H1 (cell line): ENCODE data around the gene NARS2. TPM values are rescaled to one million over a fixed set of nuclear protein-coding genes. Genes with fewer than 3 reads are reported as not detected.

Source experiments
- CTCF ChIA-PET: fragments of 300-600 bp; sonication (Branson Sonifier 250); formaldehyde crosslinking; loops from one replicate; lab custom pipeline; 2021; ENCODE audit not compliant: partially characterized antibody; lab: Charles Lee
- POLR2A ChIA-PET: fragments of 300-600 bp; sonication (Branson Sonifier 250); formaldehyde crosslinking; loops from one replicate; lab custom pipeline; 2021; ENCODE audit warnings: inconsistent platforms; ENCODE audit not compliant: partially characterized antibody; lab: Charles Lee
- DNase-seq, 2 experiments: peaks; one replicate each; pipeline versions ENCODE4 v3.0.0 to v3.0.0-alpha.2; 2010 to 2022; ENCODE audit warnings: low spot score in 2 of 2, low read depth in 1 of 2, mixed read lengths in 1 of 2
- FAIRE-seq: peaks from 2 replicates; lab custom pipeline; 2011; peaks lifted over from hg19 to GRCh38; lab: Jason Lieb, UNC
- H2AFZ ChIP-seq: 2 replicates; pipeline ENCODE4 v1.8.1; 2012; ENCODE audit warnings: low read length, inconsistent platforms
- H2AK5ac ChIP-seq: 2 replicates; pipeline ENCODE4 v1.6.1; 2013; ENCODE audit warnings: low read depth, low read length
- H2BK120ac ChIP-seq: replicated peaks from 2 replicates; pipeline ENCODE3; 2013; ENCODE audit warnings: low read depth, low read length, inconsistent platforms
- H2BK12ac ChIP-seq: 2 replicates; pipeline ENCODE4 v1.6.1; 2013; ENCODE audit warnings: low read depth, low read length
- H2BK15ac ChIP-seq: 2 replicates; pipeline ENCODE4 v1.6.1; 2013; ENCODE audit warnings: low read length
- H2BK20ac ChIP-seq: 2 replicates; pipeline ENCODE4 v1.6.1; 2013; ENCODE audit warnings: low read length
- H2BK5ac ChIP-seq: 2 replicates; pipeline ENCODE4 v1.6.1; 2013; ENCODE audit warnings: low read depth, low read length
- H3K14ac ChIP-seq: 2 replicates; pipeline ENCODE4 v1.6.1; 2013; ENCODE audit warnings: inconsistent platforms; ENCODE audit not compliant: insufficient read length
- H3K18ac ChIP-seq: 2 replicates; pipeline ENCODE4 v1.6.1; 2013; ENCODE audit warnings: low read length; ENCODE audit errors: extremely low read depth
- H3K23ac ChIP-seq: 2 replicates; pipeline ENCODE4 v1.6.1; 2013; ENCODE audit warnings: inconsistent platforms; ENCODE audit not compliant: insufficient read length
- H3K23me2 ChIP-seq: 2 replicates; pipeline ENCODE4 v1.6.1; 2013; ENCODE audit warnings: low read depth, low read length
- H3K27ac ChIP-seq: 2 replicates; pipeline ENCODE4 v1.6.1; 2011; ENCODE audit warnings: low read depth, low read length, inconsistent platforms
- H3K27me3 ChIP-seq, 4 experiments: replicated peaks in 1 of 4; 1 replicate in 1 of 4; 2 replicates in 3 of 4; pipeline versions ENCODE4 v1.6.1 to v1.8.1; 2011 to 2013; ENCODE audit warnings: low read length in 3 of 4, mild to moderate bottlenecking in 3 of 4, inconsistent platforms in 2 of 4, mixed read lengths in 2 of 4, moderate library complexity in 1 of 4; ENCODE audit not compliant: control insufficient read depth in 3 of 4, insufficient read depth in 3 of 4; ENCODE audit errors: extremely low read depth in 1 of 4
- H3K36me3 ChIP-seq, 4 experiments: 2 replicates each; pipeline versions ENCODE4 v1.6.1 to v1.8.1; 2011 to 2013; ENCODE audit warnings: mild to moderate bottlenecking in 4 of 4, low read length in 3 of 4, moderate library complexity in 2 of 4, control low read depth in 1 of 4, inconsistent platforms in 1 of 4; ENCODE audit not compliant: insufficient read depth in 4 of 4, control insufficient read depth in 2 of 4
- H3K4ac ChIP-seq: replicated peaks from 2 replicates; pipeline ENCODE3; 2013; ENCODE audit warnings: low read length, low read depth, mixed read lengths, inconsistent platforms; ENCODE audit not compliant: insufficient read length
- H3K4me1 ChIP-seq, 4 experiments: replicated peaks in 1 of 4; 1 replicate in 1 of 4; 2 replicates in 3 of 4; pipeline versions ENCODE4 v1.6.1 to v1.8.1; 2011 to 2013; ENCODE audit warnings: low read length in 3 of 4, inconsistent platforms in 2 of 4, mixed read lengths in 1 of 4; ENCODE audit not compliant: insufficient read depth in 4 of 4, control insufficient read depth in 3 of 4
- H3K4me2 ChIP-seq, 2 experiments: 2 replicates each; pipeline versions ENCODE4 v1.6.1 to v1.8.1; 2011 to 2013; ENCODE audit warnings: low read depth in 2 of 2, low read length in 2 of 2, control low read depth in 1 of 2, inconsistent platforms in 1 of 2, mild to moderate bottlenecking in 1 of 2; ENCODE audit not compliant: insufficient read depth in 1 of 2
- H3K4me3 ChIP-seq, 4 experiments: fragments of 200-600, 300-600 bp in 1 of 4; sonication (generic), shearing (Covaris generic), sonication (Bioruptor Twin) in 1 of 4; 2 replicates each; pipeline versions ENCODE4 v1.5.1 to v1.8.1; 2011 to 2016; ENCODE audit warnings: low read length in 4 of 4, low read depth in 3 of 4, control low read depth in 2 of 4, inconsistent platforms in 2 of 4, mild to moderate bottlenecking in 2 of 4, mixed read lengths in 1 of 4, moderate library complexity in 1 of 4; ENCODE audit not compliant: insufficient read depth in 2 of 4; ENCODE audit errors: extremely low read depth in 1 of 4
- H3K56ac ChIP-seq: replicated peaks from 2 replicates; pipeline ENCODE3; 2013; ENCODE audit warnings: low read depth, mild to moderate bottlenecking, mixed read lengths, low read length, inconsistent platforms; ENCODE audit not compliant: insufficient read length
- H3K79me1 ChIP-seq: 2 replicates; pipeline ENCODE4 v1.6.1; 2013; ENCODE audit warnings: low read depth, low read length, control low read depth
- H3K79me2 ChIP-seq, 2 experiments: 2 replicates each; pipeline versions ENCODE4 v1.6.1 to v1.8.1; 2012 to 2013; ENCODE audit warnings: low read length in 2 of 2, mild to moderate bottlenecking in 2 of 2, inconsistent platforms in 1 of 2; ENCODE audit not compliant: insufficient read depth in 2 of 2, control insufficient read depth in 1 of 2
- H3K9ac ChIP-seq, 4 experiments: replicated peaks in 1 of 4; 1 replicate in 1 of 4; 2 replicates in 3 of 4; pipeline versions ENCODE4 v1.6.1 to v1.8.1; 2011 to 2013; ENCODE audit warnings: low read depth in 3 of 4, low read length in 3 of 4, control low read depth in 2 of 4, mild to moderate bottlenecking in 2 of 4, moderate library complexity in 2 of 4, inconsistent platforms in 1 of 4; ENCODE audit errors: extremely low read depth in 1 of 4
- H3K9me3 ChIP-seq, 2 experiments: 2 replicates each; pipeline versions ENCODE4 v1.6.1 to v1.8.1; 2012 to 2013; ENCODE audit warnings: mild to moderate bottlenecking in 2 of 2, moderate library complexity in 2 of 2, control low read depth in 1 of 2, inconsistent platforms in 1 of 2, low read depth in 1 of 2, low read length in 1 of 2, mixed read lengths in 1 of 2; ENCODE audit not compliant: insufficient read depth in 2 of 2
- H4K20me1 ChIP-seq, 2 experiments: replicated peaks in 1 of 2; 2 replicates each; pipeline versions ENCODE3 to v1.8.1; 2011 to 2013; ENCODE audit warnings: inconsistent platforms in 2 of 2, low read length in 2 of 2, mild to moderate bottlenecking in 1 of 2; ENCODE audit not compliant: insufficient read depth in 2 of 2, control insufficient read depth in 1 of 2
- H4K5ac ChIP-seq: 2 replicates; pipeline ENCODE4 v1.6.1; 2013; ENCODE audit warnings: low read length, low read depth, mixed read lengths, inconsistent platforms; ENCODE audit not compliant: insufficient read length
- H4K8ac ChIP-seq: 2 replicates; pipeline ENCODE4 v1.8.0; 2013; ENCODE audit warnings: mild to moderate bottlenecking, moderate library complexity, low read length, inconsistent platforms; ENCODE audit not compliant: insufficient read depth; ENCODE audit errors: extremely low read depth
- H4K91ac ChIP-seq: replicated peaks from 2 replicates; pipeline ENCODE3; 2013; ENCODE audit warnings: low read length, mixed read lengths, inconsistent platforms; ENCODE audit not compliant: insufficient read length
- ASH2L ChIP-seq: fragments of 200-600, 300-600 bp; sonication (generic); IDR thresholded peaks from one replicate; pipeline ENCODE4 v1.7.1; 2017; ENCODE audit warnings: low read length
- BACH1 ChIP-seq: IDR thresholded peaks from 2 replicates; pipeline ENCODE4 v1.6.1; 2012; ENCODE audit warnings: low read length, improper control_type of control experiment
- HDAC6 ChIP-seq: IDR thresholded peaks from one replicate; pipeline ENCODE4 v1.7.1; 2012; ENCODE audit warnings: low read depth, mild to moderate bottlenecking, inconsistent platforms, low read length, moderate library complexity
- SIN3A ChIP-seq, 2 experiments: IDR thresholded peaks in 1 of 2; conservative IDR thresholded peaks in 1 of 2; 2 replicates each; pipeline ENCODE4 v1.6.1; 2011 to 2012; ENCODE audit warnings: low read length in 2 of 2, improper control_type of control experiment in 1 of 2, low read depth in 1 of 2, mild to moderate bottlenecking in 1 of 2
- TCF12 ChIP-seq: IDR thresholded peaks from 2 replicates; pipeline ENCODE4 v1.6.1; 2011; ENCODE audit warnings: low read depth, mild to moderate bottlenecking, low read length
- YY1 ChIP-seq: IDR thresholded peaks from 2 replicates; pipeline ENCODE4 v1.6.1; 2011; ENCODE audit warnings: low read depth, mild to moderate bottlenecking, low read length
- WGBS, 2 experiments: shearing (Covaris generic) in 1 of 2; methylation state at CpG; one replicate each; pipeline versions ENCODE4 v1.1.6 to v1.1.7; 2013 to 2015; ENCODE audit warnings: low lambda C conversion rate in 2 of 2, mixed read lengths in 2 of 2, inconsistent platforms in 1 of 2, low coverage in 1 of 2, missing lambda C conversion rate in 1 of 2; ENCODE audit not compliant: insufficient replicate concordance in 2 of 2, insufficient coverage in 1 of 2, insufficient read length in 1 of 2; ENCODE audit errors: extremely low coverage in 1 of 2, missing lambda C conversion rate in 1 of 2; 5-methylcytosine and 5-hydroxymethylcytosine counted together
- polyA plus RNA-seq, 7 experiments: library from polyadenylated mRNA; depleted of rRNA in 3 of 7; stranded (reverse) in 5 of 7; unstranded in 2 of 7; fragments of >200 nt in 5 of 7; fragments of 200-250 nt in 2 of 7; gene quantifications; 1 replicate in 5 of 7; 2 replicates in 1 of 7; 4 replicates in 1 of 7; pipeline versions ENCODE4 v1.2.1 to v1.2.3, GENCODE V29; 2011 to 2013; ENCODE audit warnings: missing spikeins in 2 of 7, mixed read lengths in 2 of 7
- total RNA-seq: library from RNA; stranded (reverse); fragmentation: NEBNext Ultra II Directional; extraction: Animal tissue kit (Norgen Biotek cat#: 25700); gene quantifications from 2 replicates; pipeline ENCODE4 v1.2.1, GENCODE V29; 2021
- TF ChIP-seq, protein P1 (sequence below): IDR thresholded peaks from 2 replicates; pipeline ENCODE4 v1.6.1; 2012; ENCODE audit warnings: low read length, inconsistent platforms
- TF ChIP-seq, protein P2 (sequence below): IDR thresholded peaks from 2 replicates; pipeline ENCODE4 v1.6.1; 2012; ENCODE audit warnings: inconsistent platforms

NARS2 gene
- total and polyA plus RNA-seq, 2 of the 8 experiments (the other 6 are each of a cell fraction or from before 2014, with no cell fraction given): 26.2 to 51.6 TPM

DNA sequence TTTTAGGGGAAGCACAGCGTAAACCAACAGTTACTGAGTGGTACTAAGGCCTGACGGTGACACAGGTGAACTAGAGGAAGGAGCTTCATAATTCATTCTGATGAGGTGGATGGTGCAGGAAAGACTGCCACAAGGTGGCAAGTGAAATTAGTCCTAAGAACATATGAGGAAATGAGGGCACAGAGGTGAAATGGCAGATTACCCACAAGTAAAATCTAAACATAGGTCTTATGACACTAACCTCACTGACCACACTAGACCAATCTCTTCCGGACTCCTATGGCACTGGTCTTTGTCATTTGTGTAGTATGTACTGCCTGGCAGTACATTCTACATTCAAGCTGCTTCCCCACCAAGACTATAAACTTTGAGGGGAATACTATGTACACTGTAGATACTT lies 177.3 kb downstream of the NARS2 start:
- Histone ChIP-seq H2BK5ac (no peak overlapping the region), H4K20me1 (peaks cover 2 to 12% of the 10 kb centered on the region in 2 experiments), H3K56ac (no peak overlapping the region), H3K4me2 (no peak overlapping the region), H2BK12ac (no peak overlapping the region), H3K4me1 (peaks cover 0 to 6% (median 5%) of the 10 kb centered on the region in 4 experiments; a peak in 4 of 7 replicates), H4K91ac (no peak overlapping the region), H2BK15ac (no peak overlapping the region), H3K79me1 (peaks cover 3% of the 10 kb centered on the region; the same call in 1 of the 2 replicates), H3K36me3 (no peaks in the 10 kb centered on the region), H3K18ac (no peak overlapping the region), H3K4ac (no peak overlapping the region), H2AK5ac (no peak overlapping the region), H4K5ac (no peak overlapping the region), H3K4me3 (no peak overlapping the region), H3K23ac (no peak overlapping the region), H3K9ac (no peak overlapping the region), H3K27ac (no peak overlapping the region), H2BK20ac (no peak overlapping the region), H3K9me3 (no peaks in the 10 kb centered on the region), H3K27me3 (peaks cover 0 to 6% (median 4%) of the 10 kb centered on the region in 4 experiments; a peak in 2 of 7 replicates), H2BK120ac (no peak overlapping the region), H3K14ac (no peak overlapping the region), H3K79me2 (no peaks in the 10 kb centered on the region), H4K8ac (no peak overlapping the region), H2AFZ (no peak overlapping the region), H3K23me2 (no peaks in the 10 kb centered on the region)
- WGBS, 2 experiments: 88% methylated on average over 3 of the region's 3 CpGs; no CpG with 5 or more reads in 1 of the 2 experiments
- ChIA-PET POLR2A (no interaction called here), CTCF (interaction anchor here (1.0 to 2.2 kb wide), 2 partner anchors 16 to 169 kb away, joined by 3 to 6 read pairs; no protein-coding TSS in a partner anchor)
- DNase-seq: no peak
- no peak for FAIRE-seq
- TF ChIP-seq BACH1 (no peak), ASH2L (no peak), TCF12 (no peak), YY1 (no peak), SIN3A (conservative IDR thresholded peaks at IDR 0.05 in 1 of 2, IDR thresholded peaks at IDR 0.05 in 1 of 2; ENCODE audit: low read depth in 1 of 2, low read length in 2 of 2) (no peak), HDAC6 (no peak)
- TF ChIP-seq, protein P1, sequence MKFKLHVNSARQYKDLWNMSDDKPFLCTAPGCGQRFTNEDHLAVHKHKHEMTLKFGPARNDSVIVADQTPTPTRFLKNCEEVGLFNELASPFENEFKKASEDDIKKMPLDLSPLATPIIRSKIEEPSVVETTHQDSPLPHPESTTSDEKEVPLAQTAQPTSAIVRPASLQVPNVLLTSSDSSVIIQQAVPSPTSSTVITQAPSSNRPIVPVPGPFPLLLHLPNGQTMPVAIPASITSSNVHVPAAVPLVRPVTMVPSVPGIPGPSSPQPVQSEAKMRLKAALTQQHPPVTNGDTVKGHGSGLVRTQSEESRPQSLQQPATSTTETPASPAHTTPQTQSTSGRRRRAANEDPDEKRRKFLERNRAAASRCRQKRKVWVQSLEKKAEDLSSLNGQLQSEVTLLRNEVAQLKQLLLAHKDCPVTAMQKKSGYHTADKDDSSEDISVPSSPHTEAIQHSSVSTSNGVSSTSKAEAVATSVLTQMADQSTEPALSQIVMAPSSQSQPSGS: no peak
- TF ChIP-seq, protein P2, sequence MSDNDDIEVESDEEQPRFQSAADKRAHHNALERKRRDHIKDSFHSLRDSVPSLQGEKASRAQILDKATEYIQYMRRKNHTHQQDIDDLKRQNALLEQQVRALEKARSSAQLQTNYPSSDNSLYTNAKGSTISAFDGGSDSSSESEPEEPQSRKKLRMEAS: no peak
